GM12878 (cell line): ENCODE measurements around the gene JADE1.

ENCODE experiments used
- JUND ChIP-seq: IDR thresholded peaks from 2 replicates; pipeline ENCODE4 v1.6.1; 2012; ENCODE audit warnings: low read depth, mild to moderate bottlenecking, low read length, improper control_type of control experiment, moderate library complexity
- ZNF24 ChIP-seq: fragments of 450-650 bp; IDR thresholded peaks from 2 replicates; pipeline ENCODE4 v1.6.1; 2017; ENCODE audit warnings: antibody characterized with exemption, mild to moderate bottlenecking

DNA sequence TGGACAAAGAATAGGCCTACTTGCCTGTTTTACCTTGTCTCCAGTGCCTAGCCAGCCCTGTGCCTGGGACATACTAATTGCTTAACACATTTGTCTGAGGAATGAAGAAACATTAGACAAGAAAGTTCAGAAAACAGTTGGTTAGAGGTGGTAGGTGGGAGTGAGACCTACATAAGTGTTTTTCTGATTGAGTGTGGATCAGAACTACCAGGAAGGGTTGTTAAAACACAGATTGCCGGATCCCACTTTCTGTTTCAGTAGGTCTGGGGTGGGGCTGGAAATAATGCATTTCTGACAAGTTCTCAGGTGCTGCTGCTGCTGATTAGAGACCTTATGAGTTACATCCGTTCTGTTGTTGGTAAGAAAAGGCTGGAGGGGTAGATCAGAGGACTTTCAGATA, 5.7 kb upstream of the JADE1 start:
- TF ChIP-seq JUND (no peak), ZNF24 (no peak)
